Activated CD8-positive, alpha-beta T cell treated with anti-CD3 and anti-CD28 coated beads, Interleukin-2, amount 10 ng/mL, durations not matched to agents 7 days and 5 days (primary cell): Measurements from ENCODE around the gene OSBPL9. TPM values are rescaled to one million over a fixed set of nuclear protein-coding genes. Genes with fewer than 3 reads are reported as not detected.

Experiments used
- ATAC-seq: fragments of 150-1000 bp; cut with Tn5 transposase; one replicate; pipeline ENCODE4 v1.10.0; 2021; ENCODE audit warnings: moderate library complexity
- CTCF ChIA-PET: fragments of 350-600 bp; sonication (Branson Sonifier 250); formaldehyde crosslinking; loops from one replicate; lab custom pipeline; 2021; ENCODE audit warnings: antibody characterized with exemption; lab: Charles Lee
- POLR2A ChIA-PET: fragments of 350-600 bp; sonication (Branson Sonifier 250); formaldehyde crosslinking; loops from one replicate; lab custom pipeline; 2021; ENCODE audit warnings: antibody characterized with exemption; lab: Charles Lee
- DNase-seq: peaks from one replicate; pipeline ENCODE4 v3.0.0-alpha.2; 2020
- H3K27ac Mint-ChIP-seq: one replicate; pipeline ENCODE4 v1.8.0; 2021; ENCODE audit warnings: mild to moderate bottlenecking, mixed read lengths
- H3K27me3 Mint-ChIP-seq: one replicate; pipeline ENCODE4 v1.8.0; 2021; ENCODE audit warnings: low read depth, mixed read lengths
- H3K36me3 Mint-ChIP-seq: one replicate; pipeline ENCODE4 v1.8.0; 2021; ENCODE audit warnings: low read depth, mixed read lengths
- H3K4me1 Mint-ChIP-seq: one replicate; pipeline ENCODE4 v1.8.0; 2021; ENCODE audit warnings: low read depth, mixed read lengths
- H3K4me3 Mint-ChIP-seq: one replicate; pipeline ENCODE4 v1.8.0; 2021; ENCODE audit warnings: mild to moderate bottlenecking, mixed read lengths
- H3K9me3 Mint-ChIP-seq: one replicate; pipeline ENCODE4 v1.8.0; 2022; ENCODE audit warnings: mixed read lengths; ENCODE audit not compliant: insufficient read depth
- total RNA-seq, 2 experiments: library from RNA; stranded (reverse); gene quantifications; one replicate each; pipeline ENCODE4 v1.2.3, GENCODE V29; 2021

OSBPL9 gene
- total RNA-seq, 2 experiments from 2014 or later, result 43.3 to 45.8 TPM

DNA sequence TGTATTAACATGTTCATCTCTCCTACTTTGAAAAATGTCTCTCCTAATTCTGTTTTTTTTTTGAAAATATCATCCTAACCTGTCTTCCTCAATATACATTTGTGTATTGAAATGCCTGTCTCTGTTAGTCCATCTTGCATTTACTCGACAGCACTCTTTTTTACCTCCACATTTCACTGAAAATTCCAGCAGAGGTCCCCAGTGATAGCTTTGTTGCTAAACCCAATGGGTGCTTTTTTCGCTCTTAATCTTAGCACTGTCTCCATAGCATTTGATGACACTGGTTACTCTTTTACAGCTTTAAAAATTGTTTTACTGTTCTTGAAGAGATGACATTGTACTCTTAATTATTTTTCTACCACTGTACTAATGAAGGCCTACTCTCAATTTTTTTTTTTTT lies 10.8 kb downstream of the OSBPL9 start:
- ChIA-PET POLR2A (interaction anchor here (0.6 to 0.7 kb wide), 2 partner anchors 373 to 391 kb away, joined by 3 to 5 read pairs; no protein-coding TSS in a partner anchor), CTCF (interaction anchor here (0.6 to 2.1 kb wide), 4 partner anchors 112 to 183 kb away, joined by 3 to 9 read pairs (median 5); no protein-coding TSS in a partner anchor)
- Mint-ChIP-seq H3K4me1 (peaks cover 8% of the 10 kb centered on the region), H3K27me3 (no peaks in the 10 kb centered on the region), H3K27ac (no peak overlapping the region), H3K36me3 (no peaks in the 10 kb centered on the region), H3K4me3 (no peak overlapping the region), H3K9me3 (no peaks in the 10 kb centered on the region)
- no peak for DNase-seq
- no peak for ATAC-seq

DNA sequence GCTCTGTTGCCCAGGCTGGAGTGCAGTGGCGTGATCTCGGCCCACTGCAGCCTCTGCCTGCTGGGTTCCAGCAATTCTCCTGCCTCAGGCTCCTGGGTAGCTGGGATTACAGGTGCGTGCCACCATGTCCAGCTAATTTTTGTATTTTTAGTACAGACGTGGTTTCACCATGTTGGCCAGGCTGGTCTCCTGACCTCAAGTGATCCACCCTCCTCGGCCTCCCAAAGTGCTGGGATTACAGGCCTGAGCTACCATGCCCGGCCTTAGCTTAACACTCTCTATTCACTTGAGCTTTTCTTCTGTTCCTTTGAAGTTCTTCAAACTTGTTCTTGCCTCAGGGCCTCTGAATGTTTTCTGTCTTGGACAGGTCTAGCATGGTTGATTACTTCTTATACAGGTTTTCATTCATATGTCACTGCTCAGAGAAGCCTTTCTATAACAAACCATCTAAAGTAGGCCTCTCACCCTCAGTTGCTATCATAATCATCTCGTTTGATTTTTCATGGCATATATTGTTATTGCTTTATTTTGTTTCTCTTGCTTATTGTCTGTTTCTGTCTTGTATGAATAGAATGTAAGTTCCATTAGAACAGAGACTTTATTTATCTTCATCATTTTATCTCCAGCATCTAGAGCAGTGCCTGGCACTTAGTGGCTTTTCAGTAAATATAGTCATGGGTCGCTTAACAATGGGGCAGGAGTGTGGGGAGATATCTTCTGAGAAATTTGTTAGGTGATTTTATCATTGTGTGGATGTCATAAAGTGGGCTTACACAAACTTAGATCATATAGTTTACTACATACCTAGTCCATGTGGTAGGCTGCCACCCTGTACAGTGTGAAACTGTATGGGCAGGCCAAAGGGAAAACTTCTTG lies 12.1 kb downstream of the OSBPL9 start:
- Mint-ChIP-seq H3K4me3 (no peak overlapping the region), H3K36me3 (no peaks in the 10 kb centered on the region)
- CTCF ChIA-PET, result no interaction called here

DNA sequence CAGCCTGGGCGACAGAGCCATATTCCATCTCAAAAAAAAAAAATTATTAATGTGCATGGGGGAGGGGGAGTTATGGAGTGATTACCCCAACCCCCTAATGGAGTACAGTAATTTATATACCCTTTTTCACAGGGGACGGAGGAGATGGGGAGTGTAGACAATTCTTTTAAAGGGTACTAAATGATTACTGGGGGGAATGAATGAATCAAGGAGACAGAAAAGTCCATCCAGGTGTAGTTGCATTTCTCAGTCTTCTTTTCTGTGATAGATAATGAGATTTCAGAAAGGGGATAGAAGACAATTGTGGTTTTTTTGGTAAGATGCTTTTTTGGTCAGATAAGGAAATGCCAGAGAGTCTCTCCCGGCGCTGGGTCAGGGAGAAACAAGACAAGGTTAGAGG lies 13.0 kb downstream of the OSBPL9 start:
- no peaks in the 10 kb centered on the region for H3K36me3 Mint-ChIP-seq
- ChIA-PET POLR2A (no interaction called here), CTCF (no interaction called here)

More for the DNA sequence above, 12.1 kb downstream of the OSBPL9 start:
- DNase-seq (no peak), ATAC-seq (no peak)
- no peak overlapping the region for H3K27ac Mint-ChIP-seq
- H3K9me3 Mint-ChIP-seq, result no peaks in the 10 kb centered on the region
- H3K27me3 Mint-ChIP-seq, result no peaks in the 10 kb centered on the region
- POLR2A ChIA-PET, result no interaction called here
- H3K4me1 Mint-ChIP-seq, result peaks cover 8% of the 10 kb centered on the region

DNA sequence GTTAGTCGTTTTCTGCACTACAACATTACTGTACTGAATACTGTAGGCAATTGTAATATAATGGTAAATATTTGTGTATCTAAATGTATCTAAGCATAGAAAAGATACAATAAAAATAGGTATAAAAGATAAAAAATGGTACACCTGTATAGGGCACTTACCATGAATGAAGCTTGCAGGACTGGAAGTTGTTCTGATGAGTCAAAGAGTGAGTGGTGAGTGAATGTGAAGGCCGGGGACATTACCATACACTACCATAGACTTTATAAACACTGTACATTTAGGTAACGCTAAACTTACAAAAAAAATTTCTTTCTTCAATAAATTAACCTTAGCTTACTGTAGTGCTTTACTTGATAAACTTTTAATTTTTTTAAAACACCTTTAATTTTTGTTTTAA lies 13.5 kb downstream of the OSBPL9 start:
- peaks cover 5% of the 10 kb centered on the region for H3K4me1 Mint-ChIP-seq
- no peaks in the 10 kb centered on the region for H3K27me3 Mint-ChIP-seq
- H3K9me3 Mint-ChIP-seq, result no peaks in the 10 kb centered on the region
- CTCF ChIA-PET, result no interaction called here
- H3K27ac Mint-ChIP-seq, result no peak overlapping the region
- no peak overlapping the region for H3K4me3 Mint-ChIP-seq
- DNase-seq (no peak), ATAC-seq (no peak)
- POLR2A ChIA-PET, result no interaction called here
- no peaks in the 10 kb centered on the region for H3K36me3 Mint-ChIP-seq

More for the DNA sequence above, 13.0 kb downstream of the OSBPL9 start:
- H3K4me1 Mint-ChIP-seq, result peaks cover 6% of the 10 kb centered on the region
- DNase-seq, result no peak
- H3K27me3 Mint-ChIP-seq, result no peaks in the 10 kb centered on the region
- no peak overlapping the region for H3K4me3 Mint-ChIP-seq
- no peak for ATAC-seq
- no peak overlapping the region for H3K27ac Mint-ChIP-seq
- no peaks in the 10 kb centered on the region for H3K9me3 Mint-ChIP-seq

DNA sequence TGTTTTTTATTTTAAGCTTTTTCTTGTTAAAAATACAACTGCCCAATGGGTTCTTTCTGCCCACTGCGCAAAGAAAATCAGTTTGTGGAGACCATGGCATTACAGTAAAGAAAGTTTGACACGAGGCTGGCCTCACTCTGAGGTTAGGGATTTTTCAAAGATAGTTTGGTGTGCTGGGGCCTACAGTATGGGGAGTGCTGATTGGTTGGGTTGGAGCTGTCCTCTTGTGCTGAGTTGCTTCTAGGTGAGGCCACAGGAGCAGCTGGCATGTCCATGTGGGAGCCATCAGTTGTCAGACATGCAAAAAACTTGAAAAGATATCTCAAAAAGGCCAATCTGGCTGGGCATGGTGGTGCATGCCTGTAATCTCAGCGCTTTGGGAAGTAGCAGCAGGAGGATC lies 14.0 kb downstream of the OSBPL9 start:
- Mint-ChIP-seq H3K9me3 (no peaks in the 10 kb centered on the region), H3K27ac (no peak overlapping the region), H3K4me3 (no peak overlapping the region), H3K36me3 (no peaks in the 10 kb centered on the region), H3K4me1 (peaks cover 5% of the 10 kb centered on the region), H3K27me3 (no peaks in the 10 kb centered on the region)
- CTCF ChIA-PET, result no interaction called here
- DNase-seq (no peak), ATAC-seq (no peak)
- POLR2A ChIA-PET, result no interaction called here

DNA sequence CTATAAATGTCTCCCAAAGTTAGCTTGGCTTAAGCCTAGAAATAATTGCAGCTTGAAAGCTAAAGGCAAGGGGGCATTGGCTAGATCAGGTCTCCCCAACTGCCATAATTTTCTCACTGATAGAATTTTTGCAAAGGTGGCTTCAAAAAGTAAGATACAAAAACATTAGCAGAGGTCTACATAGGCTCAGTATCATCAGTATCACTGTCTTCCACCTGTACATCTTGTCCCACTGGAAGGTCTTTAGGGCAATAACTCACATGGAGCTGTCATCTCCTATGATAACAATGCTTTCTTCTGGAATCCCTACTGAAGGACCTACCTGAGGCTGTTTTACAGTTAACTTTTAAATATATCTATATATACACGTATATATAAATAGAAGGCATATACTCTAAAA lies 14.9 kb downstream of the OSBPL9 start:
- Mint-ChIP-seq H3K27ac (no peak overlapping the region), H3K9me3 (no peaks in the 10 kb centered on the region), H3K4me1 (peaks cover 5% of the 10 kb centered on the region), H3K4me3 (no peak overlapping the region), H3K36me3 (no peaks in the 10 kb centered on the region), H3K27me3 (no peaks in the 10 kb centered on the region)
- POLR2A ChIA-PET, result no interaction called here
- CTCF ChIA-PET, result interaction anchor here (1.0 kb wide), 1 partner anchor 137 kb away, joined by 5 read pairs; no protein-coding TSS in a partner anchor
- DNase-seq (no peak), ATAC-seq (no peak)

DNA sequence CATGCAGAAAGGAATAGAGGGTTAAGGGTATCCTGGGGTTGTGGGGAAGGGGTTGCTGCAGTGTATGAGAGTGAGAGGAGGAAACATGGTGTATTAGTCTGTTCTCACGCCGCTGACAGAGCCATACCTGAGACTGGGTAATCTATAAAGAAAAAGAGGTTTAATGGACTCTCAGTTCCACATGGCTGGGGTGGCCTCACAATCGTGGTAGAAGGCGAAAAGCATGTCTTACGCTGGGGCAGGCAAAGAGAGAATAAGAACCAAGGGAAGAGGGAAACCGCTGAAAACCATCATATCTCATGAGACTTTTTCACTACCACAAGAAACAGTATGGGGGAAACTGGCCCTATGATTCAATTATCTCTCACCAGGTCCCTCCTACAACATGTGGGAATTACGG lies 17.7 kb downstream of the OSBPL9 start:
- no peak for DNase-seq
- ATAC-seq, result no peak
- CTCF ChIA-PET, result interaction anchor here (0.6 kb wide), 1 partner anchor 273 kb away, joined by 3 read pairs; no protein-coding TSS in a partner anchor
- H3K27ac Mint-ChIP-seq, result no peak overlapping the region
- no peaks in the 10 kb centered on the region for H3K9me3 Mint-ChIP-seq
- no peak overlapping the region for H3K4me3 Mint-ChIP-seq
- no peaks in the 10 kb centered on the region for H3K27me3 Mint-ChIP-seq
- H3K36me3 Mint-ChIP-seq, result no peaks in the 10 kb centered on the region
- POLR2A ChIA-PET, result no interaction called here
- peaks cover 5% of the 10 kb centered on the region for H3K4me1 Mint-ChIP-seq

DNA sequence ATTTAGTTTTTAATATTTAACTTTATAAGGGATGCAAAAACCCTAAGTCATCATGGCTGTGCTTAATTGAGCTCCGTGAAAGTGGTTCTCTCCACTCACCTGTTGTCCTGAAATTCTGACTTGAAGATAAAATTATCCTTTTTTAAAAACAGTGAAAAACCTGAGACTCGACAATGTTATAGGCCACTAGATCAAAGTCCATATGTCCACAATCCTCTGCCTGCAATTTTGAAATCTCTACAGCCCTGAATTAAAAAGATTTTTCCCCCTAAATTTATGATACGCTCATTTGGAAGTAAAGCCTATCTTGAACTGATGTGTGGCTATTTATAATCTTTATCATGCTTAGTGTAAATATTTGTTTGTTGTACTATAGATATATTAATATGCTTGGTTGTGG lies 18.7 kb downstream of the OSBPL9 start:
- Mint-ChIP-seq H3K36me3 (no peaks in the 10 kb centered on the region), H3K4me1 (peaks cover 1% of the 10 kb centered on the region), H3K9me3 (no peaks in the 10 kb centered on the region), H3K27me3 (no peaks in the 10 kb centered on the region), H3K27ac (no peak overlapping the region), H3K4me3 (no peak overlapping the region)
- POLR2A ChIA-PET, result no interaction called here
- CTCF ChIA-PET, result no interaction called here
- DNase-seq (no peak), ATAC-seq (no peak)

DNA sequence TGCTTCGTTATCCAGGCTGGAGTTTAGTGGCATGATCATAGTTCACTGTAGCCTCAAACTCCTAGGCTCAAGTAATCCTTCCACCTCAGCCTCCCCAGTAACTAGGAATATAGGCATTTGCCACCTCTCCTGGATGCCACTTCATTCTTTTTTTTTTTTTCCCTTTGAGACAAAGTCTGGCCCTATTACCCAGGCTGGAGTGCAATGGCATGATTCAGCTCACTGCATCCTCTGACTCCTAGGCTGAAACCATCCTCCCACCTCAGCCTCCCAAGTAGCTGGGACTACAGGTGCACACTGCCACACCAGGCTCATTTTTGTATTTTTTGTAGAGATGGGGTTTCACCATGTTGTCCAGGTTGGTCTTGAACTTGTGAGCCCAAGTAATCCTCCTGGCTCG lies 19.3 kb downstream of the OSBPL9 start:
- CTCF ChIA-PET, result no interaction called here

DNA sequence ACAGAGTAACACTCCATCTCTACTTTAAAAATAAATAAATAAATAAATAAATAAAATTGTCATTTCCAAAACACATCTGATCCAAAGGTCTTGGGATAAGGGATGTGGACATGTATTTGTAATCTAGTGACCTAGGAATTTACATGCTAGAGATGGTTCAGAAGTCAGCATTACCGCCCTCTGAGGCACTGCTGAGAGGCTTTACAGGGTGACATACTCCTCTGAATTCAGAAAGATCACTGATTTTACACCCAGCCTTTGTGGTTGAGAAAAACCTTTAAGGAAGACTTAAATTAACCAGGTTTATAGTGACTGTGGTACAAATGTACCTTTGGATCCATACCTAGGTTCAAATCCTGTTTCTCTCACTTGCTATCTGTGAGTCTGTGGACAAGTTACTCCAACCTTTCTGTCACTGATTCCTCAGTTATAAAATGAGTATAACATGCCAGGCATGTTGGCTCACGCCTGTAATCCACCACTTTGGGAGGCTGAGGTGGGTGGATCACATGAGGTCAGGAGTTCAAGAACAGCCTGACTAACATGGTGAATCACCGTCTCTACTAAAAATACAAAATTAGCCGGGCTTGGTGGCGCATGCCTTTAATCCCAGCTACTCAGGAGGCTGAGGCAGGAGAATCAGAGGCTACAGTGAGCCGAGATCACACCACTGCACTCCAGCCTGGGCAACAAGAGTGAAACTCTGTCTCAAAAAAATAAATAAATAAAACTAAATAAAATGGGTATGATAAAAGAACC lies 20.1 kb downstream of the OSBPL9 start:
- H3K4me1 Mint-ChIP-seq, result peaks cover 1% of the 10 kb centered on the region
- ATAC-seq (no peak), DNase-seq (no peak)
- no peak overlapping the region for H3K4me3 Mint-ChIP-seq
- H3K9me3 Mint-ChIP-seq, result no peaks in the 10 kb centered on the region
- no peaks in the 10 kb centered on the region for H3K27me3 Mint-ChIP-seq
- CTCF ChIA-PET, result no interaction called here
- no peaks in the 10 kb centered on the region for H3K36me3 Mint-ChIP-seq
- no peak overlapping the region for H3K27ac Mint-ChIP-seq
- POLR2A ChIA-PET, result no interaction called here

More for the DNA sequence above, 19.3 kb downstream of the OSBPL9 start:
- no peaks in the 10 kb centered on the region for H3K27me3 Mint-ChIP-seq
- H3K4me1 Mint-ChIP-seq, result peaks cover 1% of the 10 kb centered on the region
- no peaks in the 10 kb centered on the region for H3K36me3 Mint-ChIP-seq
- ATAC-seq (no peak), DNase-seq (no peak)
- H3K9me3 Mint-ChIP-seq, result no peaks in the 10 kb centered on the region
- POLR2A ChIA-PET, result no interaction called here
- H3K27ac Mint-ChIP-seq, result no peak overlapping the region
- no peak overlapping the region for H3K4me3 Mint-ChIP-seq

DNA sequence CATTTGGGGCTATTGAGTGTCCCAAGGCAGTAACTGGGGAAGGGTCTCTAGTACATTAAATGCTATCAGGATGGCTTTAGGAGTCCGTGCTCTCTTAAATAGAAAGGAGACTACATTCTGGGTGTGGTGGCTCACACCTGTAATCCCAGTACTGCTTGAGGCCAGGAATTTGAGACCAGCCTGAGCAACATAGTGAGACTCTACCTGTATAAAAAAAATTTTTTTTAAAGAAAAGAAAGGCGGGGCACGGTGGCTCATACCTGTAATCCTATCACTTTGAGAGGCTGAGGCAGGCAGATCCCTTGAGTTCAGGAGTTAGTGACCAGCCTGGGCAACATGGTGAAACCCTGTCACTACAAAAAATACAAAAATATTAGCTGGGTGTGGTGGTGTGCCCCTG lies 21.5 kb downstream of the OSBPL9 start:
- no peak for ATAC-seq
- no peak for DNase-seq
- Mint-ChIP-seq H3K36me3 (no peaks in the 10 kb centered on the region), H3K27ac (no peak overlapping the region), H3K27me3 (no peaks in the 10 kb centered on the region), H3K9me3 (no peaks in the 10 kb centered on the region), H3K4me1 (peaks cover 1% of the 10 kb centered on the region), H3K4me3 (no peak overlapping the region)
- POLR2A ChIA-PET, result no interaction called here
- CTCF ChIA-PET, result no interaction called here

DNA sequence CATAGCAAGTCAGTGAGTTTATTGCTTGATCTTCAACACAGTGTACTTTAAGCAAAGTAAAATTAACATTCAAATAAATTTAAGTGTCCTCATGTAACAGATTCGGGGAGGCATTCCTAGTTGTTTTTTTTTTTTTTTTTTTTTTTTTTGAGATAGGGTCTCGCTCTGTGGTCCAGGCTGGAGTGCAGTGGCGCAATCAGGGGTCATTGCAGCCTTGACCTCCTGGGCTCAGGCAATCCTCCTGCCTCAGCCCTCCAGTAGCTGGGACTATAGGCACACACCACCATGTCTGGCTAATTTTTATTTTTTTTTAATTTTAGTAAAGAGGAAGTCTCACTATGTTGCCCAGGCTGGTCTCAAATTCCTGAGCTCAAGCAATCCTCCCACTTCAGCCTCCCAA lies 22.8 kb downstream of the OSBPL9 start:
- ChIA-PET CTCF (no interaction called here), POLR2A (no interaction called here)
- ATAC-seq (no peak), DNase-seq (no peak)
- Mint-ChIP-seq H3K4me3 (no peak overlapping the region), H3K27me3 (no peaks in the 10 kb centered on the region), H3K36me3 (no peaks in the 10 kb centered on the region), H3K27ac (no peak overlapping the region), H3K9me3 (no peaks in the 10 kb centered on the region), H3K4me1 (no peaks in the 10 kb centered on the region)
